LNCaP clone FGC (cell line): Measurements from ENCODE around the gene CFAP68.
A peak's percentile ranks its signal among the peaks of the same experiment; 100 is the strongest.
"Not testable (repeated sequence)": the region's sequence is repeated elsewhere in the genome, so short reads cannot be mapped to it uniquely, and the experiment has no call there.

Source experiments
- DNase-seq: peaks from one replicate; pipeline ENCODE4 v3.0.0-alpha.2; 2011; ENCODE audit warnings: low read depth
- H3K4me3 ChIP-seq: 2 replicates; pipeline ENCODE4 v1.5.1; 2011; ENCODE audit warnings: mild to moderate bottlenecking, low read depth, low read length, control low read depth
- CTCF ChIP-seq: IDR thresholded peaks from 2 replicates; pipeline ENCODE4 v1.5.1; 2012; ENCODE audit warnings: mild to moderate bottlenecking; ENCODE audit not compliant: control insufficient read depth, insufficient read depth; ENCODE audit errors: extremely low read depth

Gene CFAP68

GRCh38 chr11:111879637-111879960 is 258 bp downstream of the CFAP68 start:
- no peak for DNase-seq
- no peak for TF ChIP-seq CTCF
- peak overlapping the region; percentile 75 for H3K4me3 ChIP-seq

- TF ChIP-seq CTCF = no peak
- no peak overlapping the region for H3K4me3 ChIP-seq
- no peak for DNase-seq
Observed at GRCh38 chr11:111882202-111882601, 2.9 kb downstream of the CFAP68 start.

GRCh38 chr11:111885053-111885452 is 5.7 kb downstream of the CFAP68 start:
- not testable (repeated sequence) for DNase-seq, H3K4me3 ChIP-seq

DNA sequence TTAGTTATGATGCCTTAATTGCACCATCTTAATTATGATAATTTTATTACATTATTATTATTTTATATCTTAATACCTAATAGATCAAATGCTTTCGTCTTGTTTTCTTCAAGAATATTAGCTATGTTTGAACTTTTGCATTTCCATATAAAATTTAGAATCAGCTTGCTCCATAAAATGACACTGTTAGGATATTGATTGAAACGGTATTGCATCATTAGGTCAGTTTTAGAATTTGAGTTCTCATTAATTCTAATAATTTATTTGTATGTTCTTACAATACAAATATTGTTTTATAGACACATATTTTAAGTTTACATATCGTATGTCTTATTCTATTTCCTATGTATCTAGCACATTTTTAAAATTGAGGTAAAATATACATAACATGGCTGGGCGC is 6.7 kb downstream of the CFAP68 start:
- no peak overlapping the region for H3K4me3 ChIP-seq
- no peak for DNase-seq
- TF ChIP-seq CTCF = no peak

DNA sequence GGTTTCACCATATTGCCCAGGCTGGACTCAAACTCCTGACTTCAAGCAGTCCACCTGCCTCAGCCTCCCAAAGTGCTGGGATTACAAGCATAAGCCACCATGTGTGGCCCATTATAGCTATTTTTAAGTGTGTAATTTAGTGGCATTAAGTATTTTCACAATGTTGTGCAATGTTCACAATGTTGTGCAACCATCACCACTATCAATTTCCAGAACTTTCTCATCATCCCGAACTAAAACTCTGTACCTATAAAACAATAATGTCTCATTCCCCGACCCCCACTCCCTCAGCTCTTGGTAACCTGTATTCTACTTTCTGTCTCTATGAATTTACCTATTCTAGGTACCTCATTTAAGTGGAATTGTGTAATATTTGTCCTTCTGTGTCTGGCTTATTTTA is 7.5 kb downstream of the CFAP68 start:
- no peak for TF ChIP-seq CTCF
- no peak overlapping the region for H3K4me3 ChIP-seq
- DNase-seq = no peak

- no peak overlapping the region for H3K4me3 ChIP-seq
- DNase-seq = no peak
- no peak for TF ChIP-seq CTCF
Observed at GRCh38 chr11:111905411-111905810, 26.1 kb downstream of the CFAP68 start.

DNA sequence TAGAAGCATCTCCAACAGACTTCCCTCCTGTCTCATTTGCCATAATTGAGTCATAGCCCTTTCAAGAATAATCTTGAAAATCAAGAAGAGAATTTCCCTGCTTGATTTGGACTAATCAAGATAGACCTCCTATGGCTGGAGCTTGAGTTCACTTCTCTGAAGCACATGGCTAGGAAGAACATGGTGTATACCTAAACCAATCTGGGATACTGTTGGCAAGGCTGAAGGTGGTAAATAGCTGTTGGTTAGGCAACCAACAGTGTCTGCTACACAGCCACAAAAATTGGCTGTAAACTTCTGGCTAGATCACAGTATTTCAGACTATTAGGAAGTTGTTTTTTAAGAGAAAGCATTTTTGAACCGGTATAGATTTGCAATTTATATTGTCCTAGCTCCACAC is 27.3 kb downstream of the CFAP68 start:
- DNase-seq = no peak
- H3K4me3 ChIP-seq = no peak overlapping the region
- no peak for TF ChIP-seq CTCF
